Stimulated activated CD8-positive, alpha-beta memory T cell treated with anti-CD3 and anti-CD28 coated beads, Interleukin-15, amount 100 ng/mL, for 1 hour (primary cell): Measurements from ENCODE around the gene COPRS.
"Not testable (repeated sequence)": the region's sequence is repeated elsewhere in the genome, so short reads cannot be mapped to it uniquely, and the experiment has no call there.

Experiments
- DNase-seq: peaks from one replicate; pipeline ENCODE4 v3.0.0-alpha.2; 2020; ENCODE audit warnings: low read depth

Gene COPRS

GRCh38 chr17:31843070-31843745 lies 15.8 kb downstream of the COPRS start:
- DNase-seq = no peak

- DNase-seq = peak; percentile 42
These were observed 16.6 kb downstream of the COPRS start for GRCh38 chr17:31842195-31843069.

- DNase-seq = no peak
These were observed 17.2 kb downstream of the COPRS start for GRCh38 chr17:31841850-31842194.

- DNase-seq = no peak
These were observed 20.3 kb downstream of the COPRS start for GRCh38 chr17:31838636-31839225.

- no peak for DNase-seq
These were observed 23.1 kb downstream of the COPRS start for GRCh38 chr17:31835984-31836383.

GRCh38 chr17:31834448-31834847 lies 24.6 kb downstream of the COPRS start:
- DNase-seq = no peak

- DNase-seq = no peak
These were observed 26.3 kb downstream of the COPRS start for GRCh38 chr17:31832746-31833145.

GRCh38 chr17:31830971-31831858 lies 27.8 kb downstream of the COPRS start:
- DNase-seq = no peak

- no peak for DNase-seq
These were observed 29.4 kb downstream of the COPRS start for GRCh38 chr17:31829649-31830048.

GRCh38 chr17:31828955-31829354 lies 30.1 kb downstream of the COPRS start:
- not testable (repeated sequence) for DNase-seq

- DNase-seq = no peak
These were observed 32.9 kb downstream of the COPRS start for GRCh38 chr17:31825961-31826691.

GRCh38 chr17:31824766-31825360 lies 34.2 kb downstream of the COPRS start:
- no peak for DNase-seq

- DNase-seq = no peak
These were observed 36.0 kb downstream of the COPRS start for GRCh38 chr17:31823014-31823413.

GRCh38 chr17:31820691-31821435 lies 38.2 kb downstream of the COPRS start:
- DNase-seq = no peak

- DNase-seq = no peak
These were observed 39.5 kb downstream of the COPRS start for GRCh38 chr17:31819578-31819977.

GRCh38 chr17:31818863-31819262 lies 40.2 kb downstream of the COPRS start:
- not testable (repeated sequence) for DNase-seq

- no peak for DNase-seq
These were observed 43.8 kb downstream of the COPRS start for GRCh38 chr17:31815212-31815730.

GRCh38 chr17:31811101-31811500 lies 47.9 kb downstream of the COPRS start:
- no peak for DNase-seq

- DNase-seq = not testable (repeated sequence)
These were observed 49.2 kb downstream of the COPRS start for GRCh38 chr17:31809876-31810275.

- no peak for DNase-seq
These were observed 50.5 kb downstream of the COPRS start for GRCh38 chr17:31808521-31809050.
